ENCODE measurements around the gene SPSB4. TPM values are rescaled to one million over a fixed set of nuclear protein-coding genes. Genes with fewer than 3 reads are reported as not detected.

The SPSB4 gene
- polyA plus RNA-seq, 1 donor: 14.8 TPM

DNA sequence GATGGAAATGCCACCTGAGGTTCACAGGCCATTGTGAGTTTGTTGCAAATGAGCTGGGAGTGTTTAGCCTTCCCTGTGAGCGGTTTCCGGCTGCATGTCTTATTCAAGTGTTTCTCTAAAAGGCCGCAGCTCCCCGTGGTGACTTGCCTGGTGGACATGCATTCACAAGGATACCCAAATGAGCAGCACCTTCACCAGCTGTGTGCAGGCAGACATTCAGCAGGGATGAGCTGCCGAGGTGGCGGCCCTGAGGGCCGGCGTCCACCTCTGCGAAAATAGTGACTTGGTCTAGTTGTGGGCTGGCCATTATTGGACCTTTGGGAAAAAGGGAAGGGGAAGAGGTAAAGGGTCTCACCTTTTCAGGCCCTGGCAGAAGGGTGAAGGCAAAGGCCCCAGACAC lies 23.4 kb downstream of the SPSB4 start:
- no peak for DNase-seq

GRCh38 chr3:141076036-141076773 lies 25.1 kb downstream of the SPSB4 start:
- DNase-seq: no peak

DNA sequence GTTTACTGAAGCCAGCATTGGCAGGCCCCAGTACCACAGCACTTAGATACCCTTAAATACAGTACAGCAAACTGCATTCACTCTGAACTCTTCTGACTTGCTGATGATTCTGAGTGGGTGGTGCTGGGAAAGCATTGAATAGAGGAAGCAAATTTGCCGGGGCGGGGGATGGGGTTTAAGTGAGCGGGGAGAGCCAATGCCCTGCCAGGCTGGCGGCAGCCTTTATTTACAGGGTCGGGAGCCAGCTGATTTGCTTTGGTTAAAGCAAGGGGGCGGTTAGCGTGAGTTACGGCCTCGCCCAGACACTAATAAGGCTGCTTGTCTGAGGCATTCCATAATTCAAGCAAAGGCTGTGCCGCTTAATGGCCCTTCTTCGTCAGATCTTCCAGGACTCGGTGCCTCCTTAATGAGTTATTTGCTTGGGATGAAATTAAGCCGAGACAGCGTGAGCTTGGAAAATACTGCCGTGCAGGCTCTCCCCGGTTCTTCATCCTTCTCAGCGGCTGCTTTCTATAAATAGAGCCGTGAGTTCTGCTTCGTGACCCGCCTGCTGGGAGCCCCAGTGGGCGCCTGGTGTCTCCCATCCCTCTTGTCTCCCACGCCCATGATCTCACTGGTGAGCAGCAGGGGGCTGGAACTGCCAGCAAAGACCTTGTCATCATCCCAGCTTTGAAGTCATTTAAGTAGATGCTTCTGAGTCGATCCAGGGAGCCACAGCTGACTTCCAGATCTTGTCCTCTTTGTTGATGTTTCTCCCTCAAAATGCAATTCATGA lies 25.8 kb downstream of the SPSB4 start:
- peak; percentile 84 for DNase-seq

GRCh38 chr3:141077631-141078030 lies 26.5 kb downstream of the SPSB4 start:
- no peak for DNase-seq

DNA sequence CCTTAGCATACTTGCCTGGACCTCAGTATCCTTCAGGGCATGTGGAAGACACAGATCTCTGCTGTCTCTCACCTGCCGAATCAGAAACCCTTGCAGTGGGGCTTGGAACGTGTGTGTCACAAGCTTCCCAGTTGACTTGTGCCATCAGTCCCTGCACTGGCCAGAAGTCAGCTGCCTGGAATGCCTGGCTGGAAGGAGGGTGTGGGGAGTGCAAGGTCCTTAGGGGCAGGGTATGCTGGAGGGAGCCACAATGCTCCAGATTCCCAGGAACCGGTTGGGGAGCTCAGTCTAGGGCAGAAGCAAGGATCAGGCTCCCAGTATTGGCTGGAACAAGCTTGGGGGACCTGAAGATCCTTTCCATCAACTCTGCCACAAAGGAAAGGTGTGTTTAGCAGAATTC lies 27.1 kb downstream of the SPSB4 start:
- no peak for DNase-seq

DNA sequence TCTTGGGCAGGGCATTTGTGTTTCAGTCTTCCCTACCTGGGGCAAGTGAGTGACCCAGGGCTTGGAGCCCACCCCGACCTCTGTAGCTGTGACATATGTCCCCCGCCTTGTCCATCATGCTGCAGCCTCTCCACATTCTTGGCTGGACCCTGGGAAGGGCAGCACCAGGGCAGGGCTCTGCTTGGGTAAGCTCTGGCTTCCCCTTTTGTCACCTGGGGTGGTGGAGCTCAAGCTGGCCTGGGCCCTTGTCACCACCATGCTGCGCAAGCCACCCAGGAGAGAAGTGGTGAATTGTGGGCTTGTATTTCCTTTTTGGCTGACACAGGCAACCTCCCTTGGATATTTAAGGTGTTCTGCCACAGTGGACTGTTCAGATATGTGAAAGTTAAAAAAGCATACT lies 29.3 kb downstream of the SPSB4 start:
- DNase-seq: no peak

- DNase-seq: no peak
Observed at GRCh38 chr3:141081141-141081795, 30.1 kb downstream of the SPSB4 start.

DNA sequence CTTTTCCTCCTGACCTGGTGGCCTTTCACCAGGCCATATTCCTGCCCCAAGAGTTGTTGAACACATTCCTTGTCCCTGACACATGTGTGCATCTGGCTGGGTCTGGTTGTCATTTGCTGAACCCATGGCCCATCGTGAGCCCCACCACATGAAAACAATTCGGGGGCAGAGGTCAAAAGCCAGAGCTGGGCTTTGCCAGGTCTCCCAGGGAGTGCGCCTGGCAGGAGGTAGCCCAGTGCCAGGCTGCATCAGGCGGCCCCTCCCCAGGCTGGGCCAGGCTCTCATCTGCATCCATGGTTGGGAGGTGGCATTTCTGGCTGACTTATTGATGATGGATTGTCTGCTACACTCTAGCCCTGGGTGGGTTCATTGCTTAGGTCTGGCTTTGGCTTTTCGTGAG lies 30.9 kb downstream of the SPSB4 start:
- no peak for DNase-seq

GRCh38 chr3:141083226-141083625 lies 32.1 kb downstream of the SPSB4 start:
- DNase-seq: no peak

GRCh38 chr3:141083836-141084649 lies 32.9 kb downstream of the SPSB4 start:
- peak; percentile 72 for DNase-seq

DNA sequence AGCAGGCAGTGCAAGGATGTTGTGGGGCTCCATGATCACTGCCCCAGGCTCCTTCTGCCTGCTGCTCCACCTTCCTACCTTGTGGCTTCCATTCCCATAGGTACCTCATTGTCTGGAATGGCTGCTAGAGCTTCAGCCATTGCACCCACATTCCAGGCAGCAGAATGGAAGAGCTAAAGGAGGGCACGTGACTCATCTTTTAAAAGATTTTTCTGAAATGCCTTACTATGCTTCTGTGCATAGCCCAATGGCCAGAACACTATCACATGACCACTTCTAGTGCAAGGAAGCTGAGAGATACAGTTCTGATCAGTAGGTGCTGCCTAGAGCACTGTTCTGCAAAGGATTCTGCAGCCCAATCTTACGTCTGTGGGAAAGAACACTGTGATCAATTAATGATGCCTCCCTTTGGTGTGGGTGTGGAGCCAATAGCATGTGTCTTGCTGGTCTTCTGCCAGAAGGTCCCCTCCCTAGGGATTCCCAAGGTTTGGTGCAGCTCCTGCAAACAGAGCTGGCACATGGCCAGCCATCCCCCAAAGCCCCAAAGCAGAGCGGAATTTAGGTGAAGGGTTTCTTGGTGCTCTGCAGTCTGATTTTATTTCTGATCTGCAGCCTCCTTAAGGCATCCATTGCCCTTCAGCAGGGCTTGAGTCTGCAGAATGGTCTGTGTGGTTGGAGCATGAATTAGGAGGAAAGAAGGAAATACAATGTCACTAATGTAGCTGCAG lies 34.4 kb downstream of the SPSB4 start:
- DNase-seq: no peak

- DNase-seq: no peak
Observed at GRCh38 chr3:141086188-141086587, 35.0 kb downstream of the SPSB4 start.

GRCh38 chr3:141087076-141087777 lies 36.1 kb downstream of the SPSB4 start:
- DNase-seq: no peak

GRCh38 chr3:141087778-141088130 lies 36.6 kb downstream of the SPSB4 start:
- peak; percentile 59 for DNase-seq

- DNase-seq: no peak
Observed at GRCh38 chr3:141089339-141090152, 38.4 kb downstream of the SPSB4 start.

GRCh38 chr3:141091426-141091825 lies 40.3 kb downstream of the SPSB4 start:
- peak; percentile 57 for DNase-seq

- DNase-seq: no peak
Observed at GRCh38 chr3:141092663-141093062, 41.5 kb downstream of the SPSB4 start.

GRCh38 chr3:141093397-141093796 lies 42.2 kb downstream of the SPSB4 start:
- DNase-seq: no peak

- no peak for DNase-seq
Observed at GRCh38 chr3:141093971-141094684, 43.0 kb downstream of the SPSB4 start.
